Neural crest cell (in vitro differentiated cells): ENCODE measurements around the gene CHST4. TPM values are rescaled to one million over a fixed set of nuclear protein-coding genes. Genes with fewer than 3 reads are reported as not detected.

Source experiments
- DNase-seq: peaks from one replicate; pipeline ENCODE4 v3.0.0; 2021; ENCODE audit warnings: low read depth, mixed read lengths, low spot score
- H3K27ac Mint-ChIP-seq: one replicate; pipeline ENCODE4 v1.8.0; 2021; ENCODE audit warnings: mild to moderate bottlenecking, mixed read lengths; ENCODE audit not compliant: unreplicated experiment
- H3K27me3 Mint-ChIP-seq: 2 replicates; pipeline ENCODE4 v1.8.0; 2021; ENCODE audit warnings: low read depth, mild to moderate bottlenecking, mixed read lengths
- H3K36me3 Mint-ChIP-seq: 2 replicates; pipeline ENCODE4 v1.8.0; 2021; ENCODE audit warnings: low read depth, mild to moderate bottlenecking, mixed read lengths
- H3K4me1 Mint-ChIP-seq: 2 replicates; pipeline ENCODE4 v1.8.0; 2021; ENCODE audit warnings: mixed read lengths
- H3K4me3 Mint-ChIP-seq: one replicate; pipeline ENCODE4 v1.8.0; 2021; ENCODE audit warnings: mild to moderate bottlenecking, mixed read lengths
- H3K9me3 Mint-ChIP-seq: 2 replicates; pipeline ENCODE4 v1.8.0; 2021; ENCODE audit warnings: mixed read lengths
- CTCF ChIP-seq: fragments of 200-600 bp; sonication (generic); conservative IDR thresholded peaks from 2 replicates; pipeline ENCODE4 v1.5.0; 2021; ENCODE audit warnings: antibody characterized with exemption, mild to moderate bottlenecking
- total RNA-seq: library from RNA; stranded (reverse); gene quantifications from 2 replicates; pipeline ENCODE4 v1.2.1, GENCODE V29; 2021

The CHST4 gene
- total RNA-seq, 1 donor from 2014 or later = not detected

GRCh38 chr16:71524566-71525553 lies 1.4 kb upstream of the CHST4 start:
- TF ChIP-seq CTCF = no peak
- no peak overlapping the region for H3K4me3 Mint-ChIP-seq
- no peaks in the 10 kb centered on the region for H3K4me1 Mint-ChIP-seq
- DNase-seq = no peak
- peaks cover 79% of the 10 kb centered on the region for H3K27me3 Mint-ChIP-seq
- no peaks in the 10 kb centered on the region for H3K36me3 Mint-ChIP-seq
- no peak overlapping the region for H3K27ac Mint-ChIP-seq
- no peaks in the 10 kb centered on the region for H3K9me3 Mint-ChIP-seq

GRCh38 chr16:71528257-71528656 lies 2.0 kb downstream of the CHST4 start:
- Mint-ChIP-seq H3K27me3 (peaks cover 65% of the 10 kb centered on the region), H3K4me1 (no peaks in the 10 kb centered on the region), H3K4me3 (no peak overlapping the region), H3K36me3 (no peaks in the 10 kb centered on the region), H3K27ac (no peak overlapping the region), H3K9me3 (no peaks in the 10 kb centered on the region)
- no peak for TF ChIP-seq CTCF
- DNase-seq = no peak

- H3K4me3 Mint-ChIP-seq = no peak overlapping the region
- TF ChIP-seq CTCF = no peak
- no peaks in the 10 kb centered on the region for H3K36me3 Mint-ChIP-seq
- H3K4me1 Mint-ChIP-seq = no peaks in the 10 kb centered on the region
- H3K27ac Mint-ChIP-seq = no peak overlapping the region
- no peak for DNase-seq
- H3K9me3 Mint-ChIP-seq = no peaks in the 10 kb centered on the region
- peaks cover 59% of the 10 kb centered on the region for H3K27me3 Mint-ChIP-seq
These were observed 2.6 kb downstream of the CHST4 start for GRCh38 chr16:71528863-71529262.

GRCh38 chr16:71532366-71532765 lies 6.1 kb downstream of the CHST4 start:
- H3K4me1 Mint-ChIP-seq = no peaks in the 10 kb centered on the region
- no peaks in the 10 kb centered on the region for H3K9me3 Mint-ChIP-seq
- H3K27me3 Mint-ChIP-seq = peaks cover 24% of the 10 kb centered on the region
- TF ChIP-seq CTCF = no peak
- no peak overlapping the region for H3K27ac Mint-ChIP-seq
- no peak overlapping the region for H3K4me3 Mint-ChIP-seq
- H3K36me3 Mint-ChIP-seq = no peaks in the 10 kb centered on the region
- no peak for DNase-seq

GRCh38 chr16:71536752-71537499 lies 10.7 kb downstream of the CHST4 start:
- Mint-ChIP-seq H3K36me3 (no peaks in the 10 kb centered on the region), H3K27me3 (peaks cover 31% of the 10 kb centered on the region), H3K9me3 (no peaks in the 10 kb centered on the region), H3K4me3 (no peak overlapping the region), H3K4me1 (no peaks in the 10 kb centered on the region), H3K27ac (no peak overlapping the region)
- DNase-seq = no peak
- TF ChIP-seq CTCF = no peak
